Gastroesophageal sphincter (tissue), 4 donors: ENCODE results near the gene FBXL16. TPM values are rescaled to one million over a fixed set of nuclear protein-coding genes. Genes with fewer than 3 reads are reported as not detected.
A peak's percentile ranks its signal among the peaks of the same experiment; 100 is the strongest.
"Not testable (repeated sequence)": the region's sequence is repeated elsewhere in the genome, so short reads cannot be mapped to it uniquely, and the experiment has no call there.

Experiments
- ATAC-seq: fragments of 150-250 bp; one replicate; pipeline ENCODE4 v1.9.1; 2016; ENCODE audit warnings: mild to moderate bottlenecking, moderate library complexity
- H3K27ac ChIP-seq, 4 donors: fragments of 200-600 bp; sonication (generic) in 3 of 4; 1 replicate in 3 of 4; 2 replicates in 1 of 4; pipeline ENCODE4 v1.5.1; 2016 to 2019
- H3K27me3 ChIP-seq: fragments of 200-600 bp; sonication (generic); one replicate; pipeline ENCODE4 v1.5.1; 2019
- H3K36me3 ChIP-seq, 2 donors: fragments of 200-600 bp; sonication (generic); one replicate each; pipeline ENCODE4 v1.5.1; 2019; ENCODE audit warnings: control low read depth in 1 of 2
- H3K4me1 ChIP-seq, 3 donors: fragments of 200-600 bp; sonication (generic); 1 replicate in 2 of 3; 2 replicates in 1 of 3; pipeline ENCODE4 v1.5.1; 2016 to 2019; ENCODE audit warnings: control low read depth in 2 of 3
- H3K4me3 ChIP-seq, 2 donors: fragments of 200-600 bp; sonication (generic); one replicate each; pipeline ENCODE4 v1.5.1; 2019; ENCODE audit warnings: mild to moderate bottlenecking in 1 of 2, moderate library complexity in 1 of 2
- H3K9me3 ChIP-seq, 3 donors: fragments of 200-600 bp; sonication (generic); one replicate each; pipeline ENCODE4 v1.5.1; 2017 to 2019; ENCODE audit warnings: control low read depth in 2 of 3
- EP300 ChIP-seq: sonication (generic); formaldehyde crosslinking; IDR thresholded peaks from one replicate; pipeline ENCODE4 v1.6.1; 2017; ENCODE audit warnings: antibody characterized with exemption, mild to moderate bottlenecking
- POLR2A ChIP-seq, 2 donors: fragments of 450-650 bp; IDR thresholded peaks; one replicate each; pipeline ENCODE4 v1.6.1; 2017; ENCODE audit warnings: antibody characterized with exemption in 2 of 2, mild to moderate bottlenecking in 2 of 2, moderate library complexity in 1 of 2
- POLR2AphosphoS5 ChIP-seq: sonication (generic); formaldehyde crosslinking; IDR thresholded peaks from one replicate; pipeline ENCODE4 v1.6.1; 2017; ENCODE audit warnings: antibody characterized with exemption
- WGBS, 2 donors: methylation state at CpG; one replicate each; pipeline ENCODE4 v1.1.5; 2018; ENCODE audit warnings: low coverage in 1 of 2; 5-methylcytosine and 5-hydroxymethylcytosine counted together
- total RNA-seq, 4 donors: library from RNA; depleted of rRNA; stranded (reverse); fragments of >200 nt; gene quantifications; one replicate each; pipeline ENCODE4 v1.1.0, GENCODE V29; 2016
- TF ChIP-seq, protein P1 (sequence below), 4 experiments: fragments of 200-600 bp in 2 of 4; fragments of 450-650 bp in 2 of 4; sonication (generic) in 1 of 4; IDR thresholded peaks; one replicate each; pipeline ENCODE4 v1.5.1; 2017 to 2019; ENCODE audit warnings: antibody characterized with exemption in 4 of 4, mild to moderate bottlenecking in 2 of 4, moderate library complexity in 2 of 4

FBXL16 gene
- total RNA-seq, 4 donors from 2014 or later = 0.27 to 1.4 (median 0.35) TPM

DNA sequence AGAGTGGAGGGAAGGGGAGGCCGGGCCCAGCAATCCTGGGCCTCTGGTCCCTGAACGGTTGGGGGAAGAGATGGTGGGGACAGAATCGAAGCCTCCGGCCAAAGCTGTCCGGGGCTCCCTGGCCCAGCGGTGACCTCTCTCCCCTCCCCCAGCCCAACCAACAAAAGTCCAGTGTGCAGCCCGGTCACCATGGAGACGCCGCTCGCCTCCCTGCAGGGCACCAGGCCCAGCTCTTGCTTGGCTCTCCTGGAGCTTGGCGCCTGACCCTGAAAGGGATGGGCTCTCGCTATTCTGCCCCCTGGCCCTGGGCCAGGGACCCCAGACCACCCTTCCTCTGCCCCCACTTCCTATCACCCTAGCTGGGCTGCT, 10.6 kb upstream of the FBXL16 start:
- 11% methylated on average over 5 of the region's 12 CpGs; no CpG with 5 or more reads in 1 of the 2 donors for whole genome bisulfite sequencing, 2 donors
- ATAC-seq = no peak
- Histone ChIP-seq H3K4me3 (peak overlapping the region in 1 of 2 donors; percentile 79), H3K27me3 (peaks cover 13% of the 10 kb centered on the region), H3K27ac (peak overlapping the region in 2 of 4 donors; percentile 64 to 80), H3K4me1 (peaks cover 0 to 62% (median 23%) of the 10 kb centered on the region in 3 donors), H3K36me3 (peaks cover 0 to 6% of the 10 kb centered on the region in 2 donors), H3K9me3 (no peaks in the 10 kb centered on the region)
- TF ChIP-seq EP300 (no peak), POLR2AphosphoS5 (no peak)

DNA sequence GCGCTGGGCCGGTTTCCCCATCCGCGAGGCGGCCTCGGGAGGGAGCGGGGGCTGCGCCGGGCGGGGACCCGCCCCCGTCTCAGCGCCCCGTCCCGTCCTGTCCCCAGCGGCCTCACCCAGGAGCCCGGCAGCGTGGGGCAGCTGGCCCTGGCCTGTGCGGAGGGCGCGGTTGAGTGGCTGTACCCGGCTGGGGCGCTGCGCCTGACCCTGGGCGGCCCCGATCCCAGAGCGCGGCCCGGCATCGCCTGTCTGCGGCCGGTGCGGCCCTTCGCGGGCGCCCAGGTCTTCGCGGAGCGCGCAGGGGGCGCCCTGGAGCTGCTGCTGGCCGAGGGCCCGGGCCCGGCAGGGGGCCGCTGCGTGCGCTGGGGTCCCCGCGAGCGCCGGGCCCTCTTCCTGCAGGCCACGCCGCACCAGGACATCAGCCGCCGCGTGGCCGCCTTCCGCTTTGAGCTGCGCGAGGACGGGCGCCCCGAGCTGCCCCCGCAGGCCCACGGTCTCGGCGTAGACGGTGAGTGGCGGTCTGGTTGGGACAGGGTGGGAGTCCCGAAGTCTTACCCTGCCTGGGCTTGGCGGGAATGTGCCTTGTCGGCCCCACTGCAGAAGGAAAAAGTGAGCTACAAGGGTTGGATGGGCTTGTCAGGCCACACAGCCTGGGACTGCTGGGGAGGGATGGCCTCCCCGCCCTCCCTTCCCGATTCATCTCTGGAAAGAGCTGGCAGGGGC, 10.0 kb upstream of the FBXL16 start:
- peaks cover 18% of the 10 kb centered on the region for H3K27me3 ChIP-seq
- whole genome bisulfite sequencing, 2 donors = no CpG with 5 or more reads among the region's 74 CpGs
- no peak for ATAC-seq
- peak overlapping the region in 3 of 4 donors; percentile 64 to 80 (median 74) for H3K27ac ChIP-seq
- H3K4me3 ChIP-seq = peak overlapping the region; percentile 73 to 79
- peaks cover 0 to 61% (median 23%) of the 10 kb centered on the region in 3 donors for H3K4me1 ChIP-seq
- TF ChIP-seq POLR2A (IDR thresholded peaks at IDR 0.05) (no peak), EP300 (no peak), POLR2AphosphoS5 (no peak)
- TF ChIP-seq, protein P1, sequence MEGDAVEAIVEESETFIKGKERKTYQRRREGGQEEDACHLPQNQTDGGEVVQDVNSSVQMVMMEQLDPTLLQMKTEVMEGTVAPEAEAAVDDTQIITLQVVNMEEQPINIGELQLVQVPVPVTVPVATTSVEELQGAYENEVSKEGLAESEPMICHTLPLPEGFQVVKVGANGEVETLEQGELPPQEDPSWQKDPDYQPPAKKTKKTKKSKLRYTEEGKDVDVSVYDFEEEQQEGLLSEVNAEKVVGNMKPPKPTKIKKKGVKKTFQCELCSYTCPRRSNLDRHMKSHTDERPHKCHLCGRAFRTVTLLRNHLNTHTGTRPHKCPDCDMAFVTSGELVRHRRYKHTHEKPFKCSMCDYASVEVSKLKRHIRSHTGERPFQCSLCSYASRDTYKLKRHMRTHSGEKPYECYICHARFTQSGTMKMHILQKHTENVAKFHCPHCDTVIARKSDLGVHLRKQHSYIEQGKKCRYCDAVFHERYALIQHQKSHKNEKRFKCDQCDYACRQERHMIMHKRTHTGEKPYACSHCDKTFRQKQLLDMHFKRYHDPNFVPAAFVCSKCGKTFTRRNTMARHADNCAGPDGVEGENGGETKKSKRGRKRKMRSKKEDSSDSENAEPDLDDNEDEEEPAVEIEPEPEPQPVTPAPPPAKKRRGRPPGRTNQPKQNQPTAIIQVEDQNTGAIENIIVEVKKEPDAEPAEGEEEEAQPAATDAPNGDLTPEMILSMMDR (IDR thresholded peaks at IDR 0.05) = peak in 2 of 4 experiments; percentile 23 to 24
- no peaks in the 10 kb centered on the region for H3K9me3 ChIP-seq
- H3K36me3 ChIP-seq = peaks cover 0 to 6% of the 10 kb centered on the region in 2 donors

DNA sequence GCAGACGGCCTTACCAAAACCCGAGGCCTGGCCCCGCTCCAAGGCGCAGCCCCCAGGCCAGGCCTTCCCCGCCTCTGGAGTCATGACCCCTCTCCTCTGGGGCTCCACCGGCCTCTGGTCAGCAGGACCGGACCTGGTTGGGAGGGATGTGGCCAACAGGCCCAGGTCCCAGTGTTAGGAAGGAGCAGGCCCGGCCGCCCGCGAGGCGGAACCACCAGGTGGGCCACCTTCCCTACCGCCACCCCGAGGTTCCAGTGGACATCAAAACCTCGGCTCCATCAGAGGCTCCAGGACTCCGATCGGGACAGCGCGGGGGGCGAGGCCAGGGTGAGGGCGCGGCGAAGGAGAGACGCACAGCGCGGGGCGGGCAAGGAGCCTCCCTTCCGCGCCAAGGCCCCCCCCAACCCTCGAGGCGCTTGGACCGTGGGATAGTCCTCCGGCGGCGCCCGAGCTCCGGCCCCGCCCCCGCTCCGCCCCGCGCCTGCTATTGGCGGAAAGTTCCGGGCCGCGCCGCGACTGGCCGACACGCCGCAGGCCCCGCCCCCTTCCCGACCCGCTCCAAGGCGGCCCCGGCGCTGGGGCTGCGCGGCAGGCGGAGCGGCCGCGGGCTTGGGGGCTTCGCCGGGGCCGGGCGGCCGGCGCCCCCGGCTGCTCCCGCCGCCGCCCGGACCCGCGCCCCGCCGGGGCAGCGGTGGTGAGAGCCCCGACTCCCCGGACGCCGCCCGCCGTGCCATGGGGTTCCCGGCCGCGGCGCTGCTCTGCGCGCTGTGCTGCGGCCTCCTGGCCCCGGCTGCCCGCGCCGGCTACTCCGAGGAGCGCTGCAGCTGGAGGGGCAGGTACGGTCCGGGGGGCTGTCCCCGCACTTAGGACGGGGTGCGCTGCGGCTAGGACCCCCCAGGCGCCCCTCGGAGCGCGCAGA, 9.2 kb upstream of the FBXL16 start, which contains the start of gene METRN:
Gene METRN (plus strand): TSS at position 561 of the 919 bp plus-strand sequence. CDS start 172 bp downstream, at position 733.
- Histone ChIP-seq H3K4me1 (peaks cover 0 to 61% (median 18%) of the 10 kb centered on the region in 3 donors), H3K4me3 (peak within 1 kb of the TSS; percentile 73 to 79), H3K27me3 (peaks cover 27% of the 10 kb centered on the region), H3K36me3 (peaks cover 0 to 6% of the 10 kb centered on the region in 2 donors), H3K27ac (peak within 1 kb of the TSS in 3 of 4 donors; percentile 64 to 80 (median 74)), H3K9me3 (no peaks in the 10 kb centered on the region)
- TF ChIP-seq, protein P1 (IDR thresholded peaks at IDR 0.05) = no peak
- no peak for TF ChIP-seq POLR2AphosphoS5
- no peak for TF ChIP-seq POLR2A (IDR thresholded peaks at IDR 0.05)
- no peak for TF ChIP-seq EP300
- ATAC-seq = peak; percentile 94
- 0% methylated on average over 1 to 3 of the region's 108 CpGs for WGBS, 2 donors

DNA sequence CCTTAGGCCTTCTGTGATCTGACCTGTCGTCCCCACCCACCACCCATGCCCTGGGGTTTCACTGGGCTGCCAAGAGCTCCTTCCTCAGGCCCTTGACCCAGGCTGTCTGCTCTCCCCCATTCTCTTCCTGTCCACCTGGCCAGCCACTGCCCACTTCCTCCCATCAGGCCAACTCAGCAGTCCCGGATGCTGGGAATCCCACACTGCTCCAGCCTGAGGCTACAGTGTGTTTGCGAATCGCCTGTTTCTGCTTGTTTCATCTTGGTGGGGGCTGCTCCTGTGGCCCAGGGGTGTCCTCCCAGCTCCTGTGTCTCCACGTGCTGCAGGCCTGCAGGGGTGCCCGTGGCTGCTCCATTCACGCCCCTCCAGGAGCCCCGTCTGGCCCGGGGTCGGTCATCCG, 8.5 kb upstream of the FBXL16 start:
- 73% methylated on average over 6 of the region's 11 CpGs; no CpG with 5 or more reads in 1 of the 2 donors for WGBS, 2 donors
- no peak for TF ChIP-seq POLR2AphosphoS5
- TF ChIP-seq, protein P1 (IDR thresholded peaks at IDR 0.05) = no peak
- Histone ChIP-seq H3K4me3 (peak overlapping the region in 1 of 2 donors; percentile 79), H3K27ac (no peak overlapping the region), H3K27me3 (peaks cover 34% of the 10 kb centered on the region), H3K4me1 (peaks cover 0 to 59% (median 19%) of the 10 kb centered on the region in 3 donors), H3K36me3 (peaks cover 0 to 6% of the 10 kb centered on the region in 2 donors), H3K9me3 (no peaks in the 10 kb centered on the region)
- ATAC-seq = no peak

DNA sequence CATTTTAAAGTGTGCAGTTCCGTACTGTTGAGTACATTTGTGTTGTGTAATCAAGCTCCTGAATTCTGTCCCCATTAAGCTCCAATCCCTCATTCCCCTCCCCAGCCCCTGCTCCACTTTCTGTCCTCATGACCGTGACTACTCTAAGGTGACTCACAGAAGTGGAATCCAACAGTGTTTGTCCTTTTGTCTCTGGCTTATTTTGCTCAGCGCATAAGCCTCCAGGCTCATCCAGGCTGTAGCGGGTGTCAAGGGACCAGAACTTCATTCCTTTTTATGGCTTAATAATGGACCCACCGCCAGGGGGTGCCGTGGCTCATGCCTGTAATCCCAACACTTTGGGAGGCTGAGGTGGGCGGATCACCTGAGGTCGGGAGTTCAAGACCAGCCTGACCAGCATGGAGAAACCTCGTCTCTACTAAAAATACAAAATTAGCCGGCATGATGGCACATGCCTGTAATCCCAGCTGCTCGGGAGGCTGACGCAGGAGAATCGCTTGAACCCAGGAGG, 7.2 kb upstream of the FBXL16 start:
- H3K4me3 ChIP-seq, H3K36me3 ChIP-seq, H3K27ac ChIP-seq, ATAC-seq, H3K9me3 ChIP-seq: not testable (repeated sequence)
- 33 to 43% methylated on average over 2 to 4 of the region's 13 CpGs for WGBS, 2 donors
- peaks cover 47% of the 10 kb centered on the region for H3K27me3 ChIP-seq
- peaks cover 0 to 58% (median 19%) of the 10 kb centered on the region in 3 donors for H3K4me1 ChIP-seq
- TF ChIP-seq, protein P1 (IDR thresholded peaks at IDR 0.05) = peak in 2 of 4 experiments; percentile 23 to 41
